PFSK-1 (cell line): ENCODE data around the gene ADM.

Source experiments
- FOXP2 ChIP-seq: optimal IDR thresholded peaks from 2 replicates; pipeline ENCODE3; 2011; ENCODE audit warnings: borderline replicate concordance, control low read depth, inconsistent platforms; ENCODE audit not compliant: insufficient read depth; ENCODE audit errors: extremely low read length, extremely low read depth
- POLR2AphosphoS5 ChIP-seq: IDR thresholded peaks from 2 replicates; pipeline ENCODE4 v1.6.1; 2012; ENCODE audit warnings: low read depth, mild to moderate bottlenecking, control low read depth, low read length, moderate library complexity
- SIN3A ChIP-seq: IDR thresholded peaks from 2 replicates; pipeline ENCODE4 v1.6.1; 2012; ENCODE audit warnings: mild to moderate bottlenecking, low read length, moderate library complexity, borderline replicate concordance; ENCODE audit not compliant: insufficient read depth
- TAF1 ChIP-seq: IDR thresholded peaks from 2 replicates; pipeline ENCODE4 v1.6.1; 2012; ENCODE audit warnings: low read length, control low read depth, borderline replicate concordance; ENCODE audit not compliant: insufficient read depth
- TF ChIP-seq, protein P1 (sequence below), 2 experiments: IDR thresholded peaks; 2 replicates each; pipeline versions ENCODE4 v1.6.1 to v1.8.0; 2011 to 2012; ENCODE audit warnings: low read depth in 2 of 2, low read length in 2 of 2, control low read depth in 1 of 2, inconsistent platforms in 1 of 2, mild to moderate bottlenecking in 1 of 2, moderate library complexity in 1 of 2; ENCODE audit not compliant: insufficient read depth in 1 of 2

ADM gene

DNA sequence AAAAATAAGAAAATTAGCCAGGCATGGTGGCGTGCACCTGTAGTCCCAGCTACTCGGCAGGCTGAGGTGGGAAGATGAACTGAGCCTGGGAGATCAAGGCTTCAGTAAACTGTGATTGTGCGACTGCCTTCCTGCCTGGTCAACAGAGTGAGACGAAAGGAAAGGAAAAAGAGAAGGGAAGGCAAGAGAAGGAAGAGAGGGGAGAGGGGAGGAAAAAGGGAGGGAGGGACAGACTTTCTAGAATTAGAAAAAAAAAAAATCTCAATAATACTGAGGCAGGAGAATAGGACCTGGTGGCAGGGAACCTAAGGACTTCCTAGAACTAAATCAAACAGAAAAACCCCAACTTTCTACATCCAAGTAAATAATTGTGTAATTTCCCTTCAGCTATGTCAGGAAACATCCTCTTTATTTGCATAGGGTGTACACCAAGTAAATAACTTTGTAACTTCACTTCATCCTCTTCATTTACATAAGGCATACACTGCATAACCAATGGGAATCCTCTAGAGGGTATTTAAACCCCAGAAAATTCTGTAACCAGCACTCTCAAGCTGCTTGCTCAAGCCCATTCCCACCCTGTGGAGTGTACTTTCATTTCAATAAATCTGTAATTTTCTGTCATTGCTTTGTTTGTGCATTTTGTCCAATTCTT, 19.6 kb upstream of the ADM start:
- no peak for TF ChIP-seq TAF1
- no peak for TF ChIP-seq FOXP2
- no peak for TF ChIP-seq POLR2AphosphoS5
- TF ChIP-seq, protein P1, sequence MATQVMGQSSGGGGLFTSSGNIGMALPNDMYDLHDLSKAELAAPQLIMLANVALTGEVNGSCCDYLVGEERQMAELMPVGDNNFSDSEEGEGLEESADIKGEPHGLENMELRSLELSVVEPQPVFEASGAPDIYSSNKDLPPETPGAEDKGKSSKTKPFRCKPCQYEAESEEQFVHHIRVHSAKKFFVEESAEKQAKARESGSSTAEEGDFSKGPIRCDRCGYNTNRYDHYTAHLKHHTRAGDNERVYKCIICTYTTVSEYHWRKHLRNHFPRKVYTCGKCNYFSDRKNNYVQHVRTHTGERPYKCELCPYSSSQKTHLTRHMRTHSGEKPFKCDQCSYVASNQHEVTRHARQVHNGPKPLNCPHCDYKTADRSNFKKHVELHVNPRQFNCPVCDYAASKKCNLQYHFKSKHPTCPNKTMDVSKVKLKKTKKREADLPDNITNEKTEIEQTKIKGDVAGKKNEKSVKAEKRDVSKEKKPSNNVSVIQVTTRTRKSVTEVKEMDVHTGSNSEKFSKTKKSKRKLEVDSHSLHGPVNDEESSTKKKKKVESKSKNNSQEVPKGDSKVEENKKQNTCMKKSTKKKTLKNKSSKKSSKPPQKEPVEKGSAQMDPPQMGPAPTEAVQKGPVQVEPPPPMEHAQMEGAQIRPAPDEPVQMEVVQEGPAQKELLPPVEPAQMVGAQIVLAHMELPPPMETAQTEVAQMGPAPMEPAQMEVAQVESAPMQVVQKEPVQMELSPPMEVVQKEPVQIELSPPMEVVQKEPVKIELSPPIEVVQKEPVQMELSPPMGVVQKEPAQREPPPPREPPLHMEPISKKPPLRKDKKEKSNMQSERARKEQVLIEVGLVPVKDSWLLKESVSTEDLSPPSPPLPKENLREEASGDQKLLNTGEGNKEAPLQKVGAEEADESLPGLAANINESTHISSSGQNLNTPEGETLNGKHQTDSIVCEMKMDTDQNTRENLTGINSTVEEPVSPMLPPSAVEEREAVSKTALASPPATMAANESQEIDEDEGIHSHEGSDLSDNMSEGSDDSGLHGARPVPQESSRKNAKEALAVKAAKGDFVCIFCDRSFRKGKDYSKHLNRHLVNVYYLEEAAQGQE (IDR thresholded peaks at IDR 0.05; ENCODE audit: insufficient read depth in 1 of 2, low read depth in 2 of 2, low read length in 2 of 2), result no peak
- no peak for TF ChIP-seq SIN3A

DNA sequence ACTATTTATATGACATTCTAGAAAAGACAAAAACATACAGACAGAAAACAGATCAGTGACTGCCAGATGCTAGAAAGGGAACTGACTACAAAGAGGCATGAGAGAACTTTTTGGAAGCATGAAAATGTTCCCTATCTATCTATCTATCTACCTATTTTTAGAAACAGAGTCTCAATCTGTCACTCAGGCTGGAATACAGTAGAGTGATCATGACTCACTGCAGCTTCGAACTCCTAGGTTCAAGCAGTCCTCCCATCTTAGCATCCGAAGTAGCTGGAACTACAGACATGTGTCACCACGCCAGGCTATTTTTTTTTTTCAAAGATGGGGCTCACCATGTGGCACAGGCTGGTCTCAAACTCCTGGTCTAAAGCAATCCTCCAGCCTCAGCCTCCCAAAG, 17.7 kb upstream of the ADM start:
- TF ChIP-seq SIN3A, result no peak
- no peak for TF ChIP-seq POLR2AphosphoS5
- no peak for TF ChIP-seq FOXP2
- TF ChIP-seq, protein P1 (IDR thresholded peaks at IDR 0.05; ENCODE audit: insufficient read depth in 1 of 2, low read depth in 2 of 2, low read length in 2 of 2), result no peak
- TF ChIP-seq TAF1, result no peak

DNA sequence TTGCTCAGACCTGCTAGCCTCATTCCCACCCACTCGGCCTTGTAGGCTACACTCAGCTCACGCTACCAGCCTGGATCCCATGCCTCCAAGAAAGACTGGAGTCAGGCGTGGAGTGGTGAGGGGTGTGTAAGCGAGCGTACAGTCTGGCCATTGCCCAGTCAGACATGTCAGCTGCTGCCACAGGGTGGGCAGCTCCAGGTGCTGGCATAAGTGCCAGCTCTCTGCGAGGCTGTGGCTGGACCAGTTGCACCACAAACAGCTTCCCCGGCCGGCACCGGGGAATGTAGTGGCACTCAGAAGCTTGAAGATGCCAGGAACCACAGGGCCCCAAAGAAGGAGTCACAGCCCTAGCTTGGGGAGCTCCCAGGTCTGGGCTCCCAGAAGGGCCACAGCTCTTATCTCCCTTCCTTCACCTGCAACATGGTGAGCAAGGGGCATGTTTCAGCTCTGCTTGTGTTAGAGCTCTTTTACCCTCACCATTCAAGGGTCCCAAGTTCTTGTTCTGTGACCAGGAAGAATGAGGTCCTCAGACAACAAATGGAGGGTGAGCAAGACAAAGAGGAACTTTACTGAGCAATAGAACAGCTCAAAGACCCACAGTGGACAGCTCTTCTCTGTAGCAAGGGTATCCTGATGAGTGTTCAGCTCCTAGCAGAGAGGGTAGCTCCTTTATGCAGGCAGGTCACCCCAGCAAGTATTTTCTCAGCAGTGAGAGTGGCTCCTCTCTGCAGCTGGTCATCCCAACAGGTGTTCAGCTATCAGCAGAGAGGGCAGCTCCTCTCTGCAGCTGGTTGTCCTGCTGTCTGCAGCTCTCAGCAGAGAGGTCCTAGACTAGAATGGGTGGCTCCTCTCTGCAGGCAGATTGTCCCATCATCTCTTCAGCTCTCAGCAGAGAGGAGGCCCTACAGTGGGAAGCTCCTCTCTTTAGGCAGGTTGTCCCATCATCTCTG, 16.8 kb upstream of the ADM start:
- TF ChIP-seq, protein P1 (IDR thresholded peaks at IDR 0.05; ENCODE audit: insufficient read depth in 1 of 2, low read depth in 2 of 2, low read length in 2 of 2), result no peak
- TF ChIP-seq FOXP2 (no peak), SIN3A (no peak), TAF1 (no peak), POLR2AphosphoS5 (no peak)

DNA sequence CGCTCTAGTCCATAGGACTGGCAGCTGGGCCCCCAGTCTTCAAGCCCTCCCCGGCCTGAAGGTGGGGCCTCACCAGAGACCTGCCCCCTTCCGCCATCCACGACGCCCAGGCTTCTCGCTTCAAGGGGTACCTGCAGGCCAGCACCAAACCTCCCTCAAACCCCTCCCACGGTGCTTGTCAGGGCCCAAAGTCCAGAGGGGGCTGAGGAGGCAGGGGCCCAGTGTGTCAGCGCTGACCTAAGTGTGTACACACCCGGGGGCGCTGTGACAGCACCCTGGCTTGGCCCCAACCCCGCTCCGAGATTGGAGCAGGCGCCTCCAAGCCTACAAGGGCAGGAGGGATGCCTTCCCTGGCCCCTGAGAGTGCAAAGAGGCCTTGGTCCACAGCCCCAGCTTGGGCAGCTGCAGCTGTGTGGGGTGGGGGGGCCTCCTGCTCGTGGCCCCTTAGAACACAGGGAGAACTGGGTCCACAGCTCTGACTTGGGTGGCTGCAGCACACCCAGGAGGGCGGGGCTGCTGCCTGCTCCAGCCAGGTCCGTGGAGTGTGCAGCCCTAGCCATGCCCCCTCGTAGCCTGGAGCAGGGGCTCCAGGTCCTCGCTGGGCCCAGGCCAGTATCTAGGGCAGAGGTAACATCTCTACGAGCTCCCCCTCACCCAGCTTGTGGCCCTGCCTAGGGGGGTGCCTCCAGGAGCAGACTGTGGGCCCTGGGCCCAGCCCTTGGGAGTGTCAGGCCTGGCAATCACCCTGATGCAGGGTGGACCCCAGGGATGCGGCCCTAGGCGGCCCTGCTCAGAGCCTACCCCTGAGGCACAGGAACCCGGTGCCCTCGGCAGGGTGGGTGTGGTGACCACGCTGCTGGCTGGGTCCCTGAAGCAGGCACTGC, 15.8 kb upstream of the ADM start:
- no peak for TF ChIP-seq SIN3A
- TF ChIP-seq POLR2AphosphoS5, result no peak
- TF ChIP-seq TAF1, result no peak
- TF ChIP-seq, protein P1 (IDR thresholded peaks at IDR 0.05; ENCODE audit: insufficient read depth in 1 of 2, low read depth in 2 of 2, low read length in 2 of 2), result no peak
- no peak for TF ChIP-seq FOXP2
